H9 (cell line): ENCODE results near the gene ADGRD1. TPM values are rescaled to one million over a fixed set of nuclear protein-coding genes. Genes with fewer than 3 reads are reported as not detected.

ENCODE experiments used
- DNase-seq: peaks from one replicate; pipeline ENCODE4 v3.0.0-alpha.2; 2017
- H2AFZ ChIP-seq: one replicate; pipeline ENCODE4 v1.6.1; 2013; ENCODE audit warnings: mild to moderate bottlenecking, low read length, control low read depth, moderate library complexity
- H2AK5ac ChIP-seq: 2 replicates; pipeline ENCODE4 v1.6.1; 2013; ENCODE audit warnings: low read length, control low read depth, mixed read lengths; ENCODE audit not compliant: insufficient read length
- H2BK120ac ChIP-seq: one replicate; pipeline ENCODE4 v1.6.1; 2013; ENCODE audit warnings: low read depth, mild to moderate bottlenecking, low read length, control low read depth, inconsistent platforms; ENCODE audit not compliant: poor library complexity, severe bottlenecking
- H2BK12ac ChIP-seq: 2 replicates; pipeline ENCODE4 v1.6.1; 2013; ENCODE audit warnings: low read length, control low read depth, mixed read lengths, low read depth; ENCODE audit not compliant: insufficient read length
- H2BK15ac ChIP-seq: 2 replicates; pipeline ENCODE4 v1.6.1; 2013; ENCODE audit warnings: low read depth, low read length, control low read depth
- H2BK20ac ChIP-seq: one replicate; pipeline ENCODE4 v1.6.1; 2013; ENCODE audit warnings: low read depth, mild to moderate bottlenecking, low read length, control low read depth, inconsistent platforms; ENCODE audit not compliant: poor library complexity, severe bottlenecking
- H2BK5ac ChIP-seq: 2 replicates; pipeline ENCODE4 v1.6.1; 2013; ENCODE audit warnings: low read length, control low read depth, mixed read lengths; ENCODE audit not compliant: insufficient read length
- H3K14ac ChIP-seq: 2 replicates; pipeline ENCODE4 v1.6.1; 2013; ENCODE audit warnings: low read length, control low read depth; ENCODE audit not compliant: insufficient read depth
- H3K18ac ChIP-seq: 2 replicates; pipeline ENCODE4 v1.6.1; 2013; ENCODE audit warnings: low read depth, mild to moderate bottlenecking, mixed read lengths, low read length, control low read depth; ENCODE audit not compliant: insufficient read length
- H3K23ac ChIP-seq: 2 replicates; pipeline ENCODE4 v1.6.1; 2013; ENCODE audit warnings: low read length, control low read depth, mixed read lengths, low read depth; ENCODE audit not compliant: insufficient read length
- H3K23me2 ChIP-seq: 2 replicates; pipeline ENCODE4 v1.6.1; 2013; ENCODE audit warnings: low read depth, mild to moderate bottlenecking, mixed read lengths, low read length, control low read depth; ENCODE audit not compliant: insufficient read length, poor library complexity, severe bottlenecking
- H3K27ac ChIP-seq: 2 replicates; pipeline ENCODE4 v1.5.1; 2013; ENCODE audit warnings: low read length, control low read depth, mixed read lengths, low read depth; ENCODE audit not compliant: insufficient read length
- H3K27me3 ChIP-seq: 2 replicates; pipeline ENCODE4 v1.6.1; 2013; ENCODE audit warnings: low read length, control low read depth, inconsistent platforms; ENCODE audit not compliant: insufficient read depth
- H3K4ac ChIP-seq: 2 replicates; pipeline ENCODE4 v1.6.1; 2013; ENCODE audit warnings: low read depth, mild to moderate bottlenecking, control low read depth, inconsistent platforms, low read length, moderate library complexity
- H3K4me1 ChIP-seq: 2 replicates; pipeline ENCODE4 v1.6.1; 2013; ENCODE audit warnings: low read length, control low read depth, inconsistent platforms; ENCODE audit not compliant: insufficient read depth
- H3K4me2 ChIP-seq: 2 replicates; pipeline ENCODE4 v1.6.1; 2013; ENCODE audit warnings: low read length, control low read depth, mixed read lengths; ENCODE audit not compliant: insufficient read length, insufficient read depth
- H3K56ac ChIP-seq: 2 replicates; pipeline ENCODE4 v1.6.1; 2013; ENCODE audit warnings: low read depth, mild to moderate bottlenecking, mixed read lengths, low read length, control low read depth; ENCODE audit not compliant: insufficient read length
- H3K79me1 ChIP-seq: 2 replicates; pipeline ENCODE4 v1.6.1; 2013; ENCODE audit warnings: low read depth, mild to moderate bottlenecking, moderate library complexity, low read length, control low read depth, inconsistent platforms; ENCODE audit not compliant: insufficient read depth, poor library complexity, severe bottlenecking
- H3K79me2 ChIP-seq: 2 replicates; pipeline ENCODE4 v1.6.1; 2013; ENCODE audit warnings: low read length, control low read depth, inconsistent platforms; ENCODE audit not compliant: insufficient read depth
- H3K9ac ChIP-seq: 2 replicates; pipeline ENCODE4 v1.6.1; 2013; ENCODE audit warnings: low read length, control low read depth, mixed read lengths; ENCODE audit not compliant: insufficient read length; ENCODE audit errors: extremely low read depth
- H3K9me3 ChIP-seq: one replicate; pipeline ENCODE4 v1.6.1; 2013; ENCODE audit warnings: low read depth, low read length, inconsistent platforms; ENCODE audit not compliant: control insufficient read depth
- H3T11ph ChIP-seq: one replicate; pipeline ENCODE4 v1.6.1; 2013; ENCODE audit warnings: mild to moderate bottlenecking, low read length, control low read depth, inconsistent platforms
- H4K20me1 ChIP-seq: one replicate; pipeline ENCODE4 v1.6.1; 2013; ENCODE audit not compliant: control insufficient read depth, insufficient read length, insufficient read depth
- H4K5ac ChIP-seq: 2 replicates; pipeline ENCODE4 v1.6.1; 2013; ENCODE audit warnings: low read depth, mild to moderate bottlenecking, mixed read lengths, low read length, control low read depth; ENCODE audit not compliant: insufficient read length
- H4K8ac ChIP-seq: replicated peaks from 2 replicates; pipeline ENCODE4 v1.6.1; 2013; ENCODE audit warnings: low read length, control low read depth, mixed read lengths, low read depth; ENCODE audit not compliant: insufficient read length
- H4K91ac ChIP-seq: 2 replicates; pipeline ENCODE4 v1.6.1; 2013; ENCODE audit warnings: low read depth, mild to moderate bottlenecking, moderate library complexity, mixed read lengths, low read length, control low read depth; ENCODE audit not compliant: insufficient read length
- H3K27ac Mint-ChIP-seq, 3 experiments: 2 replicates in 2 of 3; 3 replicates in 1 of 3; pipeline ENCODE4 v1.8.0; 2020 to 2021; ENCODE audit warnings: mixed read lengths in 3 of 3, mild to moderate bottlenecking in 1 of 3, moderate library complexity in 1 of 3
- H3K27me3 Mint-ChIP-seq: 2 replicates; pipeline ENCODE4 v1.8.0; 2021; ENCODE audit warnings: low read depth, mild to moderate bottlenecking, moderate library complexity, mixed read lengths
- H3K36me3 Mint-ChIP-seq, 3 experiments: 2 replicates in 2 of 3; 3 replicates in 1 of 3; pipeline ENCODE4 v1.8.0; 2020 to 2021; ENCODE audit warnings: low read depth in 3 of 3, mixed read lengths in 3 of 3; ENCODE audit not compliant: insufficient read depth in 1 of 3
- H3K4me1 Mint-ChIP-seq, 2 experiments: 2 replicates each; pipeline ENCODE4 v1.8.0; 2020; ENCODE audit warnings: mixed read lengths in 2 of 2
- H3K4me3 Mint-ChIP-seq, 2 experiments: 2 replicates in 1 of 2; 3 replicates in 1 of 2; pipeline ENCODE4 v1.8.0; 2020 to 2021; ENCODE audit warnings: mild to moderate bottlenecking in 2 of 2, mixed read lengths in 2 of 2, moderate library complexity in 1 of 2
- H3K9me3 Mint-ChIP-seq, 2 experiments: 2 replicates in 1 of 2; 3 replicates in 1 of 2; pipeline ENCODE4 v1.8.0; 2020; ENCODE audit warnings: mild to moderate bottlenecking in 2 of 2, mixed read lengths in 2 of 2, moderate library complexity in 1 of 2
- CTCF ChIP-seq: fragments of 200-600 bp; sonication (generic); conservative IDR thresholded peaks from 3 replicates; pipeline ENCODE4 v1.8.0; 2021; ENCODE audit warnings: antibody characterized with exemption, mild to moderate bottlenecking
- WGBS: extraction: QIAGEN DNeasy Blood & Tissue Kit; methylation state at CpG from one replicate; pipeline ENCODE4 v1.1.7; 2013; ENCODE audit warnings: missing lambda C conversion rate, low lambda C conversion rate, mixed read lengths; ENCODE audit not compliant: insufficient read length; ENCODE audit errors: extremely low coverage; 5-methylcytosine and 5-hydroxymethylcytosine counted together
- total RNA-seq: library from RNA; stranded (reverse); gene quantifications from 2 replicates; pipeline ENCODE4 v1.2.1, GENCODE V29; 2021

The ADGRD1 gene
- total RNA-seq, 1 experiment from 2014 or later, result 0.52 TPM

GRCh38 chr12:130981074-130981742 lies 27.5 kb downstream of the ADGRD1 start:
- Histone ChIP-seq H3K4ac (no peak overlapping the region), H4K8ac (no peak overlapping the region), H3T11ph (no peak overlapping the region), H4K5ac (no peak overlapping the region), H4K20me1 (no peaks in the 10 kb centered on the region), H2AFZ (no peak overlapping the region), H3K4me2 (no peak overlapping the region), H3K18ac (no peak overlapping the region), H2BK12ac (no peak overlapping the region), H3K4me1 (no peaks in the 10 kb centered on the region), H3K27ac (no peak overlapping the region), H3K27me3 (no peaks in the 10 kb centered on the region), H3K79me2 (no peaks in the 10 kb centered on the region), H4K91ac (no peak overlapping the region), H2BK15ac (no peak overlapping the region), H3K79me1 (no peaks in the 10 kb centered on the region), H3K9me3 (no peaks in the 10 kb centered on the region), H3K23me2 (no peaks in the 10 kb centered on the region), H3K14ac (no peak overlapping the region), H3K9ac (no peak overlapping the region), H2BK20ac (no peak overlapping the region), H2AK5ac (no peak overlapping the region), H2BK5ac (no peak overlapping the region), H3K23ac (no peak overlapping the region), H3K56ac (no peak overlapping the region), H2BK120ac (no peak overlapping the region)
- Mint-ChIP-seq H3K9me3 (no peaks in the 10 kb centered on the region), H3K36me3 (no peaks in the 10 kb centered on the region; a peak in 1 of 7 replicates), H3K27me3 (peaks cover 13% of the 10 kb centered on the region), H3K4me1 (peaks cover 7 to 14% of the 10 kb centered on the region in 2 experiments), H3K27ac (peak overlapping the region in 1 of 3 experiments; percentile 20; a peak in 1 of 7 replicates), H3K4me3 (no peak overlapping the region)
- peak; percentile 24 for DNase-seq
- no CpG with 5 or more reads among the region's 11 CpGs for WGBS
- TF ChIP-seq CTCF, result no peak
